OCI-LY3 (cell line): Measurements from ENCODE around the gene ZPLD1.

ENCODE experiments used
- EZH2phosphoT487 ChIP-seq: fragments of 200-600 bp; shearing (Covaris generic); IDR thresholded peaks from 2 replicates; pipeline ENCODE4 v1.6.1; 2018; ENCODE audit warnings: antibody characterized with exemption, mixed run types, low read depth
- TF ChIP-seq, protein P1 (sequence below): fragments of 200-600, 300-600 bp; sonication (generic); IDR thresholded peaks from 2 replicates; pipeline ENCODE4 v1.5.1; 2014; ENCODE audit warnings: antibody characterized with exemption, low read length, low read depth

DNA sequence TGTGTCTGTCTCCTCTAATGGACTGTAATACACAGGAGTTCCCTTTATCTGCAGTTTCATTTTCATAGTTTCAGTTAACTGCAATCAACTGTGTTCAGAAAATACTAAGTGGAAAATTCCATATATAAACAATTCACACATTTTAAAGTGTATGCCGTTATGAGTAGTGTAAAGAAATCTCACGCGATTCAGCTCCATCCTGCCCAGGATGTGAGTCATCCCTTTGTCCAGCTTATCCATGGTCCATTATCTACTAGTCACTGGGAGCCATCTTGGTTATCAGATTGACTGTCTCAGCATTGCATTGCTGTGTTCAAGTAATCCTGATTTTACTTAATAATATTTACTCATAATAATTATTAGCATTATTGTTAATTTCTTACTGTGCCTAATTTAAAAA is 14.5 kb downstream of the ZPLD1 start:
- TF ChIP-seq, protein P1, sequence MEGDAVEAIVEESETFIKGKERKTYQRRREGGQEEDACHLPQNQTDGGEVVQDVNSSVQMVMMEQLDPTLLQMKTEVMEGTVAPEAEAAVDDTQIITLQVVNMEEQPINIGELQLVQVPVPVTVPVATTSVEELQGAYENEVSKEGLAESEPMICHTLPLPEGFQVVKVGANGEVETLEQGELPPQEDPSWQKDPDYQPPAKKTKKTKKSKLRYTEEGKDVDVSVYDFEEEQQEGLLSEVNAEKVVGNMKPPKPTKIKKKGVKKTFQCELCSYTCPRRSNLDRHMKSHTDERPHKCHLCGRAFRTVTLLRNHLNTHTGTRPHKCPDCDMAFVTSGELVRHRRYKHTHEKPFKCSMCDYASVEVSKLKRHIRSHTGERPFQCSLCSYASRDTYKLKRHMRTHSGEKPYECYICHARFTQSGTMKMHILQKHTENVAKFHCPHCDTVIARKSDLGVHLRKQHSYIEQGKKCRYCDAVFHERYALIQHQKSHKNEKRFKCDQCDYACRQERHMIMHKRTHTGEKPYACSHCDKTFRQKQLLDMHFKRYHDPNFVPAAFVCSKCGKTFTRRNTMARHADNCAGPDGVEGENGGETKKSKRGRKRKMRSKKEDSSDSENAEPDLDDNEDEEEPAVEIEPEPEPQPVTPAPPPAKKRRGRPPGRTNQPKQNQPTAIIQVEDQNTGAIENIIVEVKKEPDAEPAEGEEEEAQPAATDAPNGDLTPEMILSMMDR = no peak
- TF ChIP-seq EZH2phosphoT487 = no peak
